ENCODE data around the gene ERC2. TPM values are rescaled to one million over a fixed set of nuclear protein-coding genes. Genes with fewer than 3 reads are reported as not detected.

Gene ERC2
- total and polyA plus RNA-seq, 2 of the 8 experiments (the other 6 are each of a cell fraction or from before 2014, with no cell fraction given): 16.4 to 22.8 TPM

DNA sequence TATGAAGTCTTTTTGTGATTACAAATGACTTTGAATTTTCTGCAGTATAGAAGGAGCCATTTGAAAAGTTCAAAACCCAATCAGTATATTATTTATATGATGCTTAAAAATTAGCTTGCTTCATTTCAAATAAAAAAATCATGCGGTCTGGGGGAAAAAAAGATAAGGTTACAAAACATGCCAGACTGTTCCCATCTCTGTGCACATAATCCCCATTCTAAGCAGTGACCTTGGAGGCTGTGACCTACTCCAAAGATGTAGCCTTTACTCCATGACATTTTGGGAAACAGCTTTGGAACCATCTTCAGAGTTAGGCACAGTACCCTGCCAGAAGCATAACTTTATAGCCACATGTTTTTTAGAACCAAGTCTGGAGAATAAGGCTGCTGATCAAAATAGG is 533.5 kb downstream of the ERC2 start (continued):
- TF ChIP-seq TBP (IDR thresholded peaks at IDR 0.05; ENCODE audit: low read depth, low read length) (no peak), HDAC2 (IDR thresholded peaks at IDR 0.05; ENCODE audit: borderline replicate concordance in 1 of 2, low read depth in 2 of 2, low read length in 2 of 2) (no peak), BACH1 (IDR thresholded peaks at IDR 0.05; ENCODE audit: low read length) (no peak), SIRT6 (IDR thresholded peaks at IDR 0.05; ENCODE audit: low read length) (no peak), FOSL1 (IDR thresholded peaks at IDR 0.05; ENCODE audit: insufficient read depth, low read depth, low read length) (no peak)

Measured in H1 (cell line).